ENCODE data around the gene PPM1E. TPM values are rescaled to one million over a fixed set of nuclear protein-coding genes. Genes with fewer than 3 reads are reported as not detected.
"Not testable (repeated sequence)": the region's sequence is repeated elsewhere in the genome, so short reads cannot be mapped to it uniquely, and the experiment has no call there.

PPM1E gene
- total RNA-seq, 4 donors from 2014 or later: under 0.01 to 0.42 TPM; not detected in 2

- H3K36me3 ChIP-seq: no peaks in the 10 kb centered on the region
- no peaks in the 10 kb centered on the region for H3K4me1 ChIP-seq
- no peaks in the 10 kb centered on the region for H3K27me3 ChIP-seq
- H3K4me3 ChIP-seq: no peak overlapping the region
- DNase-seq (ENCODE audit: low spot score in 2 of 2): no peak
- no peak for TF ChIP-seq CTCF (IDR thresholded peaks at IDR 0.05)
- no peak for TF ChIP-seq POLR2A (IDR thresholded peaks at IDR 0.05)
- TF ChIP-seq EP300 (IDR thresholded peaks at IDR 0.05): no peak
- 36 to 42% methylated on average over 2 of the region's 2 CpGs for WGBS, 2 donors
- H3K27ac ChIP-seq: no peak overlapping the region
- H3K9me3 ChIP-seq: peaks cover 0 to 3% (median 0%) of the 10 kb centered on the region in 4 donors
These were observed 201.5 kb downstream of the PPM1E start for GRCh38 chr17:58956997-58957724.

- H3K9me3 ChIP-seq; H3K36me3 ChIP-seq; H3K27ac ChIP-seq; H3K4me3 ChIP-seq; DNase-seq (ENCODE audit: low spot score in 2 of 2); H3K27me3 ChIP-seq; H3K4me1 ChIP-seq: not testable (repeated sequence)
- 80 to 100% methylated on average over 1 of the region's 1 CpG for WGBS, 2 donors
These were observed 202.0 kb downstream of the PPM1E start for GRCh38 chr17:58957725-58958073.

- Histone ChIP-seq H3K36me3 (no peaks in the 10 kb centered on the region), H3K27me3 (no peaks in the 10 kb centered on the region), H3K9me3 (no peaks in the 10 kb centered on the region), H3K4me3 (no peak overlapping the region), H3K4me1 (no peaks in the 10 kb centered on the region), H3K27ac (no peak overlapping the region)
- TF ChIP-seq EP300 (IDR thresholded peaks at IDR 0.05) (no peak), POLR2A (IDR thresholded peaks at IDR 0.05) (no peak), CTCF (IDR thresholded peaks at IDR 0.05) (no peak)
- no peak for DNase-seq (ENCODE audit: low spot score in 2 of 2)
These were observed 204.4 kb downstream of the PPM1E start for GRCh38 chr17:58960068-58960467.

- H3K27ac ChIP-seq: no peak overlapping the region
- no peaks in the 10 kb centered on the region for H3K27me3 ChIP-seq
- no peak for TF ChIP-seq CTCF (IDR thresholded peaks at IDR 0.05)
- TF ChIP-seq EP300 (IDR thresholded peaks at IDR 0.05): no peak
- TF ChIP-seq POLR2A (IDR thresholded peaks at IDR 0.05): no peak
- no peaks in the 10 kb centered on the region for H3K4me1 ChIP-seq
- WGBS, 2 donors: 65 to 82% methylated on average over 3 of the region's 3 CpGs
- no peak for DNase-seq (ENCODE audit: low spot score in 2 of 2)
- H3K4me3 ChIP-seq: no peak overlapping the region
- no peaks in the 10 kb centered on the region for H3K36me3 ChIP-seq
- H3K9me3 ChIP-seq: no peaks in the 10 kb centered on the region
These were observed 209.6 kb downstream of the PPM1E start for GRCh38 chr17:58965221-58965620.

- Histone ChIP-seq H3K4me1 (no peaks in the 10 kb centered on the region), H3K27me3 (no peaks in the 10 kb centered on the region), H3K4me3 (no peak overlapping the region), H3K27ac (no peak overlapping the region), H3K36me3 (no peaks in the 10 kb centered on the region), H3K9me3 (no peaks in the 10 kb centered on the region)
- no peak for TF ChIP-seq POLR2A (IDR thresholded peaks at IDR 0.05)
- TF ChIP-seq EP300 (IDR thresholded peaks at IDR 0.05): no peak
- TF ChIP-seq CTCF (IDR thresholded peaks at IDR 0.05): no peak
- DNase-seq (ENCODE audit: low spot score in 2 of 2): no peak
- 85 to 88% methylated on average over 3 of the region's 3 CpGs for WGBS, 2 donors
These were observed 210.6 kb downstream of the PPM1E start for GRCh38 chr17:58966208-58966607.
